WTC11 (cell line): ENCODE data around the gene PIK3R6.

Experiments used
- ATF1 ChIP-seq: sonication (generic); formaldehyde crosslinking; IDR thresholded peaks from 2 replicates; pipeline ENCODE4 v1.8.1; 2023; ENCODE audit warnings: mild to moderate bottlenecking, moderate library complexity, missing genetic modification reagents
- CREB1 ChIP-seq: sonication (generic); formaldehyde crosslinking; IDR thresholded peaks from 2 replicates; pipeline ENCODE4 v1.8.0; 2023; ENCODE audit warnings: mild to moderate bottlenecking, missing genetic modification reagents
- GABPB1 ChIP-seq: sonication (generic); formaldehyde crosslinking; IDR thresholded peaks from 2 replicates; pipeline ENCODE4 v1.8.1; 2023; ENCODE audit warnings: mild to moderate bottlenecking, missing genetic modification reagents
- JUN ChIP-seq: sonication (generic); formaldehyde crosslinking; IDR thresholded peaks from 2 replicates; pipeline ENCODE4 v1.8.0; 2023; ENCODE audit warnings: mild to moderate bottlenecking, missing genetic modification reagents
- TF ChIP-seq, protein P1 (sequence below): sonication (generic); formaldehyde crosslinking; IDR thresholded peaks from 2 replicates; pipeline ENCODE4 v1.8.1; 2023; ENCODE audit warnings: mild to moderate bottlenecking, missing genetic modification reagents
- TF ChIP-seq, protein P2 (sequence below): fragments of 200-600 bp; IDR thresholded peaks from 2 replicates; pipeline ENCODE4 v1.8.0; 2022; ENCODE audit warnings: antibody characterized with exemption
- TF ChIP-seq, protein P3 (sequence below): fragments of 250-450 bp; sonication (Bioruptor Pico); IDR thresholded peaks from 2 replicates; pipeline ENCODE4 v1.9.0; 2021; ENCODE audit warnings: mild to moderate bottlenecking
- TF ChIP-seq, protein P4 (sequence below): sonication (generic); formaldehyde crosslinking; IDR thresholded peaks from 2 replicates; pipeline ENCODE4 v1.8.0; 2022; ENCODE audit warnings: missing genetic modification reagents

DNA sequence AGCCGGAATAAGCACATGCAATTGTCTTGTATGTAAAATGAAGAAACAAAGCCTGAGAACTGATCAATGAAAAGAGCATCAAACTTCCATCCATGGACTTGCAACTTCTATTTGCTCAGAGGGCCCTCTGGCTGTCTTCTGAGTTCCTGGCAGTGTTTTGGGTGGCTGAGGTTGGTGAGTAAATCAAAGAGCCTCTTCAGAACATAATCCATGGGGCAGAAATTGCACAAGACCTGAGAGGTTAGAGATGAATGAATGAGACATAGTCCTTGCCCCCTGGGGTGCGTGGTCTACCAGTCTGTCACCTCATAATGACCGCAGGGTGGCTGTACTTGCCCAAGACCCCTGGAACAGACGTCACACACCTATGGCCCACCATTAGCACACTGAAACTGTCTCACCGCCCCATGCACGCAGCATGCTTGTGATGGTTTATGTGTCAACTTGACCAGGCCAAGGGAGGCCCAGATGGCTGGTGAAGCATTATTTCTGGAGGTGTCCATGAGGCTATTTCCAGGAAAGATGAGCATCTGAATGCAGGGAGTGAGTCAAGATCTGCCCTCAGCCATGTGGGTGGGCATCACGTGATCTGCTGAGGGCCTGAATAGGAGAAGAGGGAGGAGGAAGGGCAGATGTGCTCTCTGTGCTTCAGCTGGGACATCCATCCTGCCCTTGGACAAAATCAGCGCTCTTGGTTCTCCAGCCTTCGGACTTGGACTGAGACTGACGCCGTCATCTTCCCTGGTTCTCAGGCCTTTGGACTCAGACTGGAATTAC is 8.3 kb downstream of the PIK3R6 start:
- TF ChIP-seq, protein P1, sequence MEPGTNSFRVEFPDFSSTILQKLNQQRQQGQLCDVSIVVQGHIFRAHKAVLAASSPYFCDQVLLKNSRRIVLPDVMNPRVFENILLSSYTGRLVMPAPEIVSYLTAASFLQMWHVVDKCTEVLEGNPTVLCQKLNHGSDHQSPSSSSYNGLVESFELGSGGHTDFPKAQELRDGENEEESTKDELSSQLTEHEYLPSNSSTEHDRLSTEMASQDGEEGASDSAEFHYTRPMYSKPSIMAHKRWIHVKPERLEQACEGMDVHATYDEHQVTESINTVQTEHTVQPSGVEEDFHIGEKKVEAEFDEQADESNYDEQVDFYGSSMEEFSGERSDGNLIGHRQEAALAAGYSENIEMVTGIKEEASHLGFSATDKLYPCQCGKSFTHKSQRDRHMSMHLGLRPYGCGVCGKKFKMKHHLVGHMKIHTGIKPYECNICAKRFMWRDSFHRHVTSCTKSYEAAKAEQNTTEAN (CRISPR knock-in tag): no peak
- TF ChIP-seq JUN (CRISPR knock-in tag): no peak
- TF ChIP-seq, protein P2, sequence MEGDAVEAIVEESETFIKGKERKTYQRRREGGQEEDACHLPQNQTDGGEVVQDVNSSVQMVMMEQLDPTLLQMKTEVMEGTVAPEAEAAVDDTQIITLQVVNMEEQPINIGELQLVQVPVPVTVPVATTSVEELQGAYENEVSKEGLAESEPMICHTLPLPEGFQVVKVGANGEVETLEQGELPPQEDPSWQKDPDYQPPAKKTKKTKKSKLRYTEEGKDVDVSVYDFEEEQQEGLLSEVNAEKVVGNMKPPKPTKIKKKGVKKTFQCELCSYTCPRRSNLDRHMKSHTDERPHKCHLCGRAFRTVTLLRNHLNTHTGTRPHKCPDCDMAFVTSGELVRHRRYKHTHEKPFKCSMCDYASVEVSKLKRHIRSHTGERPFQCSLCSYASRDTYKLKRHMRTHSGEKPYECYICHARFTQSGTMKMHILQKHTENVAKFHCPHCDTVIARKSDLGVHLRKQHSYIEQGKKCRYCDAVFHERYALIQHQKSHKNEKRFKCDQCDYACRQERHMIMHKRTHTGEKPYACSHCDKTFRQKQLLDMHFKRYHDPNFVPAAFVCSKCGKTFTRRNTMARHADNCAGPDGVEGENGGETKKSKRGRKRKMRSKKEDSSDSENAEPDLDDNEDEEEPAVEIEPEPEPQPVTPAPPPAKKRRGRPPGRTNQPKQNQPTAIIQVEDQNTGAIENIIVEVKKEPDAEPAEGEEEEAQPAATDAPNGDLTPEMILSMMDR: no peak
- TF ChIP-seq GABPB1 (CRISPR knock-in tag): no peak
- no peak for TF ChIP-seq ATF1 (CRISPR knock-in tag)
- TF ChIP-seq, protein P3, sequence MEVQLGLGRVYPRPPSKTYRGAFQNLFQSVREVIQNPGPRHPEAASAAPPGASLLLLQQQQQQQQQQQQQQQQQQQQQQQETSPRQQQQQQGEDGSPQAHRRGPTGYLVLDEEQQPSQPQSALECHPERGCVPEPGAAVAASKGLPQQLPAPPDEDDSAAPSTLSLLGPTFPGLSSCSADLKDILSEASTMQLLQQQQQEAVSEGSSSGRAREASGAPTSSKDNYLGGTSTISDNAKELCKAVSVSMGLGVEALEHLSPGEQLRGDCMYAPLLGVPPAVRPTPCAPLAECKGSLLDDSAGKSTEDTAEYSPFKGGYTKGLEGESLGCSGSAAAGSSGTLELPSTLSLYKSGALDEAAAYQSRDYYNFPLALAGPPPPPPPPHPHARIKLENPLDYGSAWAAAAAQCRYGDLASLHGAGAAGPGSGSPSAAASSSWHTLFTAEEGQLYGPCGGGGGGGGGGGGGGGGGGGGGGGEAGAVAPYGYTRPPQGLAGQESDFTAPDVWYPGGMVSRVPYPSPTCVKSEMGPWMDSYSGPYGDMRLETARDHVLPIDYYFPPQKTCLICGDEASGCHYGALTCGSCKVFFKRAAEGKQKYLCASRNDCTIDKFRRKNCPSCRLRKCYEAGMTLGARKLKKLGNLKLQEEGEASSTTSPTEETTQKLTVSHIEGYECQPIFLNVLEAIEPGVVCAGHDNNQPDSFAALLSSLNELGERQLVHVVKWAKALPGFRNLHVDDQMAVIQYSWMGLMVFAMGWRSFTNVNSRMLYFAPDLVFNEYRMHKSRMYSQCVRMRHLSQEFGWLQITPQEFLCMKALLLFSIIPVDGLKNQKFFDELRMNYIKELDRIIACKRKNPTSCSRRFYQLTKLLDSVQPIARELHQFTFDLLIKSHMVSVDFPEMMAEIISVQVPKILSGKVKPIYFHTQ (CRISPR knock-in tag): no peak
- TF ChIP-seq CREB1: no peak
- TF ChIP-seq, protein P4, sequence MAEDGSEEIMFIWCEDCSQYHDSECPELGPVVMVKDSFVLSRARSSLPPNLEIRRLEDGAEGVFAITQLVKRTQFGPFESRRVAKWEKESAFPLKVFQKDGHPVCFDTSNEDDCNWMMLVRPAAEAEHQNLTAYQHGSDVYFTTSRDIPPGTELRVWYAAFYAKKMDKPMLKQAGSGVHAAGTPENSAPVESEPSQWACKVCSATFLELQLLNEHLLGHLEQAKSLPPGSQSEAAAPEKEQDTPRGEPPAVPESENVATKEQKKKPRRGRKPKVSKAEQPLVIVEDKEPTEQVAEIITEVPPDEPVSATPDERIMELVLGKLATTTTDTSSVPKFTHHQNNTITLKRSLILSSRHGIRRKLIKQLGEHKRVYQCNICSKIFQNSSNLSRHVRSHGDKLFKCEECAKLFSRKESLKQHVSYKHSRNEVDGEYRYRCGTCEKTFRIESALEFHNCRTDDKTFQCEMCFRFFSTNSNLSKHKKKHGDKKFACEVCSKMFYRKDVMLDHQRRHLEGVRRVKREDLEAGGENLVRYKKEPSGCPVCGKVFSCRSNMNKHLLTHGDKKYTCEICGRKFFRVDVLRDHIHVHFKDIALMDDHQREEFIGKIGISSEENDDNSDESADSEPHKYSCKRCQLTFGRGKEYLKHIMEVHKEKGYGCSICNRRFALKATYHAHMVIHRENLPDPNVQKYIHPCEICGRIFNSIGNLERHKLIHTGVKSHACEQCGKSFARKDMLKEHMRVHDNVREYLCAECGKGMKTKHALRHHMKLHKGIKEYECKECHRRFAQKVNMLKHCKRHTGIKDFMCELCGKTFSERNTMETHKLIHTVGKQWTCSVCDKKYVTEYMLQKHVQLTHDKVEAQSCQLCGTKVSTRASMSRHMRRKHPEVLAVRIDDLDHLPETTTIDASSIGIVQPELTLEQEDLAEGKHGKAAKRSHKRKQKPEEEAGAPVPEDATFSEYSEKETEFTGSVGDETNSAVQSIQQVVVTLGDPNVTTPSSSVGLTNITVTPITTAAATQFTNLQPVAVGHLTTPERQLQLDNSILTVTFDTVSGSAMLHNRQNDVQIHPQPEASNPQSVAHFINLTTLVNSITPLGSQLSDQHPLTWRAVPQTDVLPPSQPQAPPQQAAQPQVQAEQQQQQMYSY: no peak
